Femur (tissue), 1 donor: ENCODE results near the gene PRRC2B.
A peak's percentile ranks its signal among the peaks of the same experiment; 100 is the strongest.

Source experiments
- DNase-seq: peaks from one replicate; pipeline ENCODE4 v3.0.0-alpha.2; 2017

Gene PRRC2B

DNA sequence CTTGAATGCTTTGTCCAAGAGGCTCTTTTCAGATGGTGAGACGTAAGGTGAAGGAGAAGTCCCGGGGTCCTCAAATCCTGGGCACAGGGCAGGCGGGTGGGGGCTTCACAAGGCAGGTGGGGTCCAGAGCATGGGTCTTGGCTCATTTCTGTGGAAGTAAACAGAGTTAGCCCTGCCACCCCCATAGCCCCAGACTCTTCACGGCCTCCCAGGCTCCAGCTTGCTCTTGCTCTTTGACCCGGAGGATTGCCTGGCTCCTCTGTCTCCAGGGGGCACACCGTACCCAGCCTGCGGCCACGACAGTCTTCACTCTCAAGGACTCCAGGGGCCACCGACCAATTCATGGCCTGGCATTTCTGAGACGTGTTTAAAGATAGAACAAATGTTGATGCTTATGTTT, 80.0 kb downstream of the PRRC2B start:
- peak; percentile 4 for DNase-seq

DNA sequence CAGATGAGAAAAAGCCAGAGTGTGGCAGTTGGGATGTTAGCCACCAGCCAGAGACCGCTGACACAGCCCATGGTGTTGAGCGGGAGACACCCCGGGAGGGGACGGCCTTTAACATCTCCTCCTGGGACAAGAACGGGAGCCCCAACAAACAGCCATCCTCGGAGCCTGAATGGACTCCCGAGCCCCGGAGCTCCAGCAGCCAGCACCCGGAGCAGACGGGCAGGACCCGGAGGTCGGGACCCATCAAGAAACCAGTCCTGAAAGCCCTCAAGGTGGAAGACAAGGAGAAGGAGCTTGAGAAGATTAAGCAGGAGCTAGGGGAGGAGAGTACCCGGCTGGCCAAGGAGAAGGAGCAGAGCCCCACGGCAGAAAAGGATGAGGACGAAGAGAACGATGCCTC, 80.8 kb downstream of the PRRC2B start:
- peak; percentile 18 for DNase-seq

DNA sequence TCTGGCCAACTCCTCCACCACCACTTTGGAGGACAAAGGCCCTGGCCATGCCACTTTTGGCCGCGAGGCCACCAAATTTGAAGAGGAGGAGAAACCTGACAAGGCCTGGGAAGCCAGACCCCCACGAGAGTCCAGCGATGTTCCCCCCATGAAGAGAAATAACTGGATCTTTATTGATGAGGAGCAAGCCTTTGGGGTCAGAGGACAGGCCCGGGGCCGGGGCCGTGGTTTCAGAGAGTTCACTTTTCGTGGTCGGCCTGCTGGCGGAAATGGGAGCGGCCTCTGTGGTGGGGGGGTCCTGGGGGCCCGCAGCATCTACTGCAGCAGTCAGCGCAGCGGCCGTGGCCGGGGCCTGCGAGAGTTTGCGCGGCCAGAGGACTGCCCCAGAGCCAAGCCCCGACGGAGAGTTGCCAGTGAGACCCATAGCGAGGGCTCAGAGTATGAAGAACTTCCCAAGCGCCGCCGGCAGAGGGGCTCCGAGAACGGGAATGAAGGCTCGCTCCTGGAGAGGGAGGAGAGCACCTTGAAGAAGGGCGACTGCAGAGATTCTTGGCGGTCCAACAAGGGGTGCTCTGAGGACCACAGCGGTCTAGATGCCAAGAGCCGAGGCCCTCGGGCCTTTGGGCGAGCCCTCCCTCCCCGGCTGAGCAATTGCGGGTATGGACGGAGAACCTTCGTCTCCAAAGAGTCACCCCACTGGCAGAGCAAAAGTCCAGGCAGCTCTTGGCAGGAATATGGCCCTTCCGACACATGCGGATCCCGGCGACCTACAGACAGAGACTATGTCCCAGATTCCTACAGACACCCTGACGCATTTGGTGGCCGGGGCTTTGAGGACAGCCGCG, 81.4 kb downstream of the PRRC2B start:
- peak; percentile 18 for DNase-seq

DNA sequence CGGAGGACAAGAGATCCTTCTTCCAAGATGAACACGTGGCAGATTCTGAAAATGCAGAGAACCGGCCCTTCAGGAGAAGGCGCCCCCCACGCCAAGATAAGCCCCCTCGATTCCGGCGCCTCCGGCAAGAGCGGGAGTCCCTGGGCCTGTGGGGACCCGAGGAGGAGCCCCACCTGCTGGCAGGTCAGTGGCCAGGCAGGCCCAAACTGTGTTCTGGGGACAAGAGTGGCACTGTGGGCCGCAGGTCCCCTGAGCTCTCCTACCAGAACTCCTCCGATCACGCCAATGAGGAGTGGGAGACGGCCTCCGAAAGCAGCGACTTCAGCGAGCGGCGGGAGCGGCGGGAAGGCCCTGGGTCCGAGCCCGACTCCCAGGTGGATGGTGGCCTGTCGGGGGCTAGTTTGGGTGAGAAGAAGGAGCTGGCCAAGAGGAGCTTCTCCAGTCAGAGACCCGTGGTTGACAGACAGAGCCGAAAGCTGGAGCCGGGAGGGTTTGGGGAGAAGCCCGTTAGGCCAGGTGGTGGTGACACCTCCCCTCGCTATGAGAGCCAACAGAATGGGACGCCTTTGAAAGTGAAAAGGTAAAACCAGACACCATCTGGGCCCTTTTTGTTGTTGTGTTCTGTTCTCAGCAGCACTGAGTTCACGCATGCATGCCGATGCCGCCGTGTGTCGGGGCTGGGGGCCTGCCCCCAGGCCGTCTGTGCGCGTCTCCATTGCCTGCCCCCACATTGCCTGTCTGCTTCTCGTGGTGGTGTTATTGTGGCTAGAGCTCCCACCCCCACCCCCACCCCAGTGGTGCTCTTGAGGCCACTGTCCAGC, 82.3 kb downstream of the PRRC2B start:
- DNase-seq = peak; percentile 21

DNA sequence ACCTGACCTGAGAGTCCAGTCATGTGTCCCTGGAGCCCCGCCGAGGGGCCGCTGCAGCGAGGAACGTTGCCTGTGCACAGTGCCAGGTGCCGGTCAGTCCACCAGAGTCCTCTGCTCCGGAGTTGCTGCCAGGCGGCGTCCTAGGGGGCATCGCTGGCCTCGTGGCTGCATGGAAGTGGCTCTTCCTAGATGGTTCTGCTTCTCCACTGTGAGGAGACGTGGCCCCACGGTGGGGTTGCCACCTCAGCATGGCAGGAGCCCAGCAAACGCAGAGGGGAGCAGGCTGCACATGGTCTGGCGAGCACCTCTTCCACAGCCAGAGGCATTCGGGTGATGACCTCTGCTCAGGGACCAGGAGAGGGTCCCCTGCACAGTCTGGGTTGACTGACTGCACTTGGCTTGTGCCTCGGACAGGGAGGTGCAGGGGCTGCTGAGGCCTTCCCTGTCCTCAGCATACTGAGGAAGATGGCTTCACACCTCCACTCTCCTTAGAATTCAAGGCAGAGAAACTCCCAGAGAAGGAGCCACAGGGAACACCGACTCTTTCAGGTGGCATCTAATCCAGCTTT, 83.0 kb downstream of the PRRC2B start:
- DNase-seq = no peak

DNA sequence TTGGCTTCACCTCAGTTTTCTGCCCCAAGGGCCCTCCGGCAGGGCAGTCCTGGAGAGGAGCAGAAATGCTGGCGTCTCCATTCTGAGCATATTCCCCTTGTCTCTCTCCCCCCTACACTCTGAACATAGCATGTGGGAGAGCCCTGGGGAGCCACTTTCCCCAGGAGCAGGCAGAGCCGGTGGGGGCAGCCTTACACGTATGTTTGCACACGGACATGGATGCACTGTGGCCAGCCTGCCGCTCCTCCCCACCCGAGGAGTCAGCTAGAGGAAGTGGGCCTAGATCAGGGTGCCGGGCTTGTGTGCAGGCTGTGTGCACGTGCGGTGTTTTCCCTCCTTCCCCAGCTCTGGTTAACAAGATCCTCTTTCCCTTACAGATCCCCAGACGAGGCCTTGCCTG, 83.5 kb downstream of the PRRC2B start:
- no peak for DNase-seq

DNA sequence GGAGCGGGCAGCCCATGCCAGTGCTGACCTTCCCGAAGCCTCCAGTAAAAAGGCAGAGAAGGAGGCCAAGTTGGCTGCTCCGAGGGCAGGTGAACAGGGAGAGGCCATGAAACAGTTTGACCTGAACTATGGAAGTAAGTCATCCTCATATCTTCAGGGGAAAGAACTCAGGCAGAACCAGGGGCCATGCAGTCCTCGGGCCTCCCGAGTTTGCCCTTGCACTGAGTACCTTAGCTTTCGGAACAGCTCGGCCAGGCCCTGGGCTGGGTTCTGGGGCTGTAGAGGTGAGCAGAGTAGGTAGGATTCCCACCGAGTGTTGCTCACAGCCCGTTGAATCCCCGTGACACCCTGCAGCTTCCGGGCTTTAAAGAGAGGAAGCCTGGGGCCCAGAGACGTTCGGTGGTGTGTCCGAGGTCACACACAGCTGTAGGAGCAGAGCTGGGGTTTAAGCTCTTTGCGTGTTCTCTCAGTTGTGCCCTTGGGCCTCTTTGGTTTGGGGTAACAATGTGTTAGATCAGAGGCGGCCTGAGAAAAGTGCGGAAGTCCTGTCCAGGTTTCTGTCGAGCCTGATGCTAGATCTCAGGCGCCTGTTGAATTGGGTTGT, 84.0 kb downstream of the PRRC2B start:
- DNase-seq = no peak

DNA sequence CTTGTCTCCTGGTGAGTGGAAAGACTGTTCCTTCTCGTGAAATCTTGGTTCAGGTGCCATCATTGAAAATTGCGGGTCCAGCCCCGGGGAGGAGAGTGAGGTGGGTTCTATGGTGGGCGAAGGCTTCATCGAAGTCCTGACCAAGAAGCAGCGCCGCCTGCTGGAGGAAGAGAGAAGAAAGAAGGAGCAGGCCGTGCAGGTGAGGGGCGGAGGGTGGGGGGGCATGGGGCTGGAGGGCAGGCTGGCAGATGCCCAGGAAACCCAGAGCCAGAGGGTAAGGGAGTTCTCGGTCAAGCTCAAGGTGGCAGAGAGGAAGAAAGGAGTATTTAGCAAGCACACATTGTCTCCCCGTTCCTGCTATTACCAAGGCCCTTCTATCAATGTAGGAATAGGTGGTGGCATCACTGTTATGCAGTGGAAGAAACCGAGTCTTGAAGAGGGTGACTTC, 84.6 kb downstream of the PRRC2B start:
- DNase-seq = peak; percentile 53

DNA sequence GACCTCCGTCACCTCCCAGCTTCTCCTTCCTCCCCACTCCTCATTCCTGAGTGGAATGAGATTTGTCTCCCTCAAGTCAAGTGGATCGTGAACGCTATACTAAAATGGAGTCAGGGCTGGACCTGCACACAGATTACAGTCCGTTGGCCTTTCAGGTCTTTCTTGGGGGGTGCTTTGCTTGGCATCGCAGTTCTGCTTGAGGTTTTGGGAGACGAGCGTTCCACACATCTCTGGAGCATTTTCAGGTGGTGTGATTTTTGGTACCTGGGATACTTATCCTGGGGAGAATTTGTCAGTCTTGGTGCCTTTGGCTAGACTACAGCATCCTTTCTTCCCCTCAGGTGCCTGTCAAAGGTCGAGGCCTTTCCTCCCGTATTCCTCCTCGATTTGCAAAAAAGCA, 85.0 kb downstream of the PRRC2B start:
- DNase-seq = no peak

DNA sequence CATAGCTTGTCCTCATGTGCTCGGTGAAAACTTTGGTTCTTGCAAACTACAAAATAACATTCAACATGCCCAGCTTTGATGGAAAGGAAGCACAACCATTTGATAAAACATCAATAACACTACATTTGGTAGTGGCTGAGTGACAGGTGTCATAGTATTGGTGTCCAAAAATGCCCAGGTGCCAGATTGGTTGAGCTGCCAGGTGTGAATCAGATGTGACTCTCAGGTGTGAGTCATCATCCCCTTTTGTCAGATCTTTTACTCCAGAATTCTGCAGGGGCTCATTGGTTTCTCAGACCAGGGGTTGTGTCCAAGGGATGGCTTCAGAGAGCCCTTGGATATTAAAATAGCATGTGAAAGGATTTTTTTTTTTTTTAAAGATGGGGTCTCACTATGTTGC, 86.4 kb downstream of the PRRC2B start:
- DNase-seq = no peak

DNA sequence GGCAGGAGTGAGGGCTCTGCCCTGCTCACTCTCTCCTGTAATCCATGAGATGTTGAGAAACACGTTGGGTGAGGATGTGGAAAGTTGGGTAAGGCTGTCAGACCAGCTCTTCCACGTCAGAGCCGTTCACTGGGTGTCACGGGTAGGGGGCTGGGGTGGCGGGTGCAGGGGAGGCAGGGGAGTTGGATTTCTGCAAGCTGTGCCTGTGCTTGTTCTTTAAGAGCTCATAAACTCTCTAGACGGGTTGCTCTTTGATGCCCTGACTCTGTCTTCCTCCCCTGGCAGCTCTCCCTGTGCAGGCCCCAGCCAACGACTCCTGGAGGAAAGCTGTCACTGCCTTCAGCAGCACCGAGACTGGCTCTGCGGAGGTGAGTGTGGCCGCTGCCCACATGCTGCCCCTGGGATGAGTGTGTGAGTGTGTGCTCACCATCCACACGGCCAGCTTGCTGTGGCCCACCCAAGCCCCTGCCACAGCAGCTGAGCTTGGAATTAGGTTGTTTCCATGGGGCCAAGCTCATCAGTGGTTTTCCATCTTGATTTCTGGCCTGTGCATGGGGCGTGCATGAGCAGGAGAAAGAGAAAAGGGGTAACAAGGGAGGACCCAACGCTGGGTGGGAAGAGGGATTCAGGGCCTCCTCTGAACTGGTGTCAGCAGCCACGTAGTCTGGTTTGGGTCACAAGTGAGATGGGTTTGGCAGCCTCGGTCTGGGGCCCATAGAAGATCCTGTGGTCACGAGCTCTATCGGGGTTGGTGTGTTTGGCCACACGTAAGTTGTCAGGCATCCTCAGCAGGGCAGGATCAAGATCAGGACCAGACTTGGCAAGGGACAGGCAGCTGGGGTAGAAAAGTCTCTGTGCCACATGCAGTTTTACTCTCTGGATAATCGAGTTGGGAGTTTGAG, 87.8 kb downstream of the PRRC2B start:
- no peak for DNase-seq

DNA sequence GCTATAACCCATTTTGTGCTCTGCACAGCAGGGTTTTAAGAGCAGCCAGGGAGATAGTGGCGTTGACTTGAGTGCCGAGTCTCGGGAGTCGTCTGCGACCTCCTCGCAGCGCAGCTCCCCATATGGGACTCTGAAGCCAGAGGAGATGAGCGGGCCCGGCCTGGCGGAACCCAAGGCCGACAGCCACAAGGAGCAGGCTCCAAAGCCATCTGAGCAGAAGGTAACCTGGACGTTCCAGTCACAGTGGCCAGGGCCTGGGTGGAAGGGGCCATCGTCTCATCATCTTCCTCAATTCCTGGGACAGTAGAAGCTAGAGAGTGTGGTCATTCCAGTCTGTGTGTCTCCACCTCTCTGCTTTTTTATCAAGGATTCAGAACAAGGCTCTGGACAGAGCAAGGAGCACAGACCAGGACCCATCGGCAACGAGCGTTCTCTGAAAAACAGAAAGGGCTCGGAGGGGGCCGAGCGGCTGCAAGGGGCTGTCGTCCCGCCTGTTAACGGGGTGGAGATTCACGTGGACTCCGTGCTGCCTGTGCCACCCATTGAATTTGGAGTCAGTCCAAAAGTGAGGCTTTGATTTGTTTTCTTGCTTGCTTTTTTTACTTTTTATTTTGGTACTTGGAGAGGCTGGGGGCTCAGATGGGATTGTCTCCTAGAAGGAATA, 88.6 kb downstream of the PRRC2B start:
- no peak for DNase-seq

DNA sequence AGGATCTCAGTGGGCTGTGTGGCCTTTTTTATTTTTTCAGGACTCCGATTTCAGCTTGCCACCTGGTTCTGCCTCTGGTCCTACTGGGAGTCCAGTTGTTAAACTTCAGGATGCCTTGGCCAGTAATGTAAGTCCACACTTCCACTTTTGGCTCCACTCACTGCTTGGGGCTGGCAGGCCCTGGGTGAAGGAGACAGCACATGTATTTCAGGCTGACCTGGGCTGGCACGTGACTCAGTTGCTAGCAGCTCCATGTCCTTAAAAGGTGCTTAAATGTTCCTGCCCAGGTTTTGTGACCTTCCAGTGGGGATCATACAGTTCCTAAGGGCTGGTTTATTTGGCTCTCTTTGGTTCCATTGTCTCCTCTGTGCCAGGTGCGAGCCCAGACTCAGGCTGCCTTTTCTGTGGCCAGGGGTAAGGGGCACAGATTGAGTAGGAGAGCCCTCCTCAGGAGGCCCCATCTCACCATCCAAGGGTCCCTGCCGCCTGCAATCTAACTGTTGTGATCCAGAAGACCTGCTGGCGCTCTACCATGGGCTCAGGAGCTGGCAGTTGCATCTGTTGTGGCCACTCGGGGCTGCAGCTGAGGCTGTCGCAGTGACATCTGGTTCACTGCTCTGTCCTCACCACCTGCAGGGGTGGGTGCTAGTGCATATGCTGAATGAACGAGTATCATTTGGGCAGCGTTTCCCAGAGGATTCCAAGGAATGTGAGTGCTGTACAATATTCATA, 89.6 kb downstream of the PRRC2B start:
- no peak for DNase-seq

DNA sequence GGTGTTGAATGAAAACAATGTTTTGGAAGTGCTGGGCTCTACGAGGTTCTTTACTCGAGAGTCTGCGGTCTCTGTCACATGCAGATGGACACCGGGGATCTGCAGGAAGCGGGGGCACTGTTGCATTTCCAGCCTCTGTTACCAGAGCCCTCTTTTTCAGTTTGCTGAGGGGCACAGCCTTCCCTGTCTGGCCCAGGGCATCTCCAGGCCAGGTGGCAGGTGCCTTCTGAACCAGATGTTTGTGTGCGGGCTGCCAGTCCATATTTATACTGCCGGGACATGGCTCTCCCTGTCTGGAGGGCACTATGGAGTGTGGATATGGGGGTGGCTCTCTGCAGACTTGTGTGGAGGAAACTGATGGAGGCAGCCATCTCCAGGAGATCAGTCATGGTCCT, 90.2 kb downstream of the PRRC2B start:
- no peak for DNase-seq

DNA sequence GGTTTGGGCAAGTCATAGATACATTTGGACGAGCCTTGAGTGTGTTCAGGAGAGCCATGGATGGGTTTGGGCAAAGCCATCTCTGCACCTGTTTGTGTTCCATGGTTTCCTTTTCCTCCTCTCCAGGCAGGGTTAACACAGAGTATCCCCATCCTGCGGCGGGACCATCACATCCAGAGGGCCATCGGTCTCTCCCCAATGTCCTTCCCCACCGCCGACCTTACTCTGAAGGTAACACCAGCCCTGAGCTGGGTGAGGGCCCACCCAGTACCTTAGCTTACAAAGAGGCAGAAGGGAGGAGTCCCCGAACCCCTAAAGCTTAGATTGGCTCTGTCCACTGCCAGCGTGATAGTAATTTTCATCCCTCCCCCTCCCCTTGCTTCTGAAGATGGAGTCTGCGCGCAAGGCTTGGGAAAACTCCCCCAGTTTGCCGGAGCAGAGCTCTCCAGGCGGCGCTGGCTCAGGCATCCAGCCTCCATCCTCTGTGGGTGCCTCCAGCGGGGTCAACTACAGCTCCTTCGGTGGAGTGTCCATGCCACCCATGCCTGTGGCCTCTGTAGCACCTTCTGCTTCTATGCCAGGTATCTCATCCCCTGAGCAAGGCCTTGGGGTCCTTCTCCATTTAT, 90.8 kb downstream of the PRRC2B start:
- DNase-seq = no peak

DNA sequence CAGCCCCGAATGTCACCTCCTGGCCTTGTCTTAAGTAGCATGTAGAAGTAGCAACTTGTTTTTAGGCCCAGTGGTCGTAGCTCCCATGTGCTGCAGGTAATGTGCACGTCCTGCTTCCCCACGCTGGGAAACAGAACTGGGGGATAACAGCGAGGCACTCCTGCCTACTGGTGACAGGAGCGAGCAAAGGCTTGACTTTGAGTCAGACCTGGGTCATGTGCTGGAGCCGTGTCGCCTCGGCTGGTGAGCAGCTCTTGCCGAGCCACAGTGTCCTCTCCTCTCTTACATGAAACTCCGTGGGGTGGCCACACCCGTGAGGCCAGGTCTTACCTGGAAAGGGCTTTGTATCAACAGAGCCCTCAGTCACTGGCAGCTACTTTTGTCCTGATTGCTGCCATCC, 91.3 kb downstream of the PRRC2B start:
- no peak for DNase-seq

DNA sequence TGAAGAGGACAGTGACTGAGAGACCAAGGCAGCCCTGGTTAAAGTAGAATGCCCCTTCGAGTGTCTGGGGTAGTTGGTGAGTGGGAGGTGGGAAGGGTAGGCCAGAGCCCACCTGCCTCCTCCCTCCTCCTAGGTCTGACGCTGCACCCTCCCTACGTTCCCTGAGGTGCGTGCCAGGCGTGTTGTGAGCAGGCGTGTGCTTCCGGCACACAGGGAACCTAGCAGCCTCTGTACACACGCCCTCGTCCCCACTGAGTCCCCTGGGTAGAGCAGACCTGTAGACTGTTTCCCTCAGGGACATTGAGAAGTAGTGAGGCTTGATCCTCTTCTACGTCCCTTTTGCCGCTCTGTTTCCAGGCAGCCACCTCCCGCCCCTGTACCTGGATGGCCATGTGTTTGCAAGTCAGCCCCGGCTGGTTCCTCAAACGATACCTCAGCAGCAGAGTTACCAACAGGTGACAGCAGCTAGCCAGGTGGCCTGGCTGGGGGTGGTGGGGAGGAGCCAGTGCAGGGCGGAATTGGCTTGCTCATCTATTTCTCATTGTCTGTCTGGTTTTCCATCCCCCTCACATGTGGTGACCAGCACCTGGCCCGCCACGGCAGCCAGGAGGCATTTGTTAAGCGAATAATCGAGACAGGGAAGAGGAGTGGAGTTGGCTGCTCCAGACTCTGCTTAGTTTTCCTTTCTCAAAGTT, 92.0 kb downstream of the PRRC2B start:
- no peak for DNase-seq

DNA sequence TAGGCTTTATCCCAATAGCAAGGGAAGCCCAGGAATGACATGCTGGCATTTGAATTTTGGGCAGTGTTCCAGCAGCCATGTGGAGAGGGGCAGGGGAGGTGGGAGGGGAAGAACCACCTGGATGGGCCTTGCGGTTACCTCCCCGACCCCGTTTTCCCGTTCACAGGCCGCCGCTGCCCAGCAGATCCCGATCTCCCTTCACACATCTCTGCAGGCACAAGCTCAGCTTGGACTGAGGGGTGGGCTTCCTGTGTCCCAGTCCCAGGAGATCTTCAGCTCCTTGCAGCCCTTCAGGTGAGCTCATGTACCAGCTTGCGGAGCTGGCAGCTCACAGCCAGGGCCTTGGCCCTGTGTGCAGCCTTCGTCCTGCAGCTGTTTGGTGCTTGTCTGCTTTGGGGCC, 93.1 kb downstream of the PRRC2B start:
- no peak for DNase-seq

DNA sequence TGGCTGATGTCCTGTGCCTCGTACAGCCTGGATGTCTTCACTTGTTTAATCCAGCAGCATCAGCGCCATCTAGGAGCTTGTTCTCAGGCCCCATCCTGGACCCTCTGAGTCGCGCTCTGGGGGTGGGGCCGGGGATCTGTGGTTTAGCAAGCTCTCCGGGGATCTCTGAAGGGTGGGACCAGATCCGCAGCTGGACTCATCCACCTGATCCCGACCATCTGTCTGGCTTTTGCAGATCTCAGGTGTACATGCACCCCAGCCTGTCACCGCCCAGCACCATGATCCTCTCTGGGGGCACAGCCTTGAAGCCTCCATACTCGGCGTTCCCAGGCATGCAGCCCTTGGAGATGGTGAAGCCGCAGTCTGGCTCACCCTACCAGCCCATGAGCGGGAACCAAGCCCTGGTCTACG, 93.7 kb downstream of the PRRC2B start:
- DNase-seq = no peak

DNA sequence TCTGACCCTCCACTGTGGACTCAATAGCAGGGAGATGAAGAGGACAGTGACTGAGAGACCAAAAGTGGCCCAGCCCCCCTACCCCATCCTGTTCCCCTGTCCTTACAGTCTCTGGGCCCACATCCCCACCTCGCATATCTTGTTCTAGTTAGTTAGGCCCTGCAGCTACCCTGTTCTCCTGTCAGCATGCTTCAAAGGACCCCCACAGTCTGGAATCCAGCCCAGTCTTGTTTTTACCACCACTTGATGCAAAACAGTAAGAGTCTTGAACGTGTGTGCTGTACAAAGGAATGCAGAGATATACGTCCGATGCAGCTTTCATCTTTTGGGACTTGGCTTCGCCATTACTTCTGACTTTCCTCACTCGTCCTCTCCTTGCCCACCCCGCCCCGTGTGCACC, 96.6 kb downstream of the PRRC2B start:
- DNase-seq = no peak
